ENCODE results near the gene DNAJC15.

Gene DNAJC15

DNA sequence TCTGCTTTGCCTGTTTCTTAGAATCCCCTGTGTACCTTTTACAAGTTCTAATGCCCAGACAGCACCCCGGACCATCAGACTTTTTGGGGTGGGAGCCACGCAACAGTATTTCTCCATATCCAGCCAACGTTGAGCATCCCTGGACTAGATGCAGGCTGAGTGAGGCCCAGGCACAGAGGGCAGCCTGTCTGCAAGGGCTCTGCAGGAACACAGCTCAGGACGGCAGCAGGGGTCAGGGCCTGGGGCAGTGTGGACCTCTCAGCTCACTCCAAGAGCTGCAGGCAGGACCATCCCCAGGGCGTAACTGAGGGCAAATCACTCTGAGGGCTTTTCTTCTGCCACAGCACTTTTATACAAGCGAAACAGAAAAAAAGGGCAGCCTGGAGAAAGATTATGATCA is 95.8 kb downstream of the DNAJC15 start:
- DNase-seq (ENCODE audit: low read depth, low spot score): no peak
- H3K4me3 ChIP-seq (ENCODE audit: low read depth, low read length): no peak overlapping the region
- POLR2A ChIA-PET: no interaction called here
- no peak for TF ChIP-seq CTCF (IDR thresholded peaks at IDR 0.05; ENCODE audit: insufficient read depth, low read length, missing control alignments)
- CTCF ChIA-PET: no interaction called here

DNA sequence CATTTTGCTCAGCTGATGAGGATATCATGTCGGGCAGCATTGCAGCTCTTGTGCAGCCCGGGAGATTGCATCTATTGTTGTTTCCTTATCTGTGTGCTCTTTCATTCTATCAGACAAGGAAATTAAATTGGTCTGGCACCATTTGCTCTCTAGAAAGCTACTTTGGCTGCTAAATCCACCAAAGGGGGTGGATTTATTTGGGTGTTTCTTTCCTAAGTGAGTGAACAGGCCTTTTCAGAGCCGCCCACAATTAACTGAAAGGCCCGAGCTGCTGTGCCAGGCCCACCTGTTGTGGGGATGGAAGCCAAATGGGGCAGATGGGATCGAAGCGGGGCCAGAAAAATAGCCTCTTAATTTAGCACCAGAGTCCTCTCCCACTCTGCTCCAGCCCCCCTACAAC is 99.4 kb downstream of the DNAJC15 start:
- no peak for TF ChIP-seq CTCF (IDR thresholded peaks at IDR 0.05; ENCODE audit: insufficient read depth, low read length, missing control alignments)
- H3K4me3 ChIP-seq (ENCODE audit: low read depth, low read length): no peak overlapping the region
- DNase-seq (ENCODE audit: low read depth, low spot score): no peak
- ChIA-PET POLR2A (no interaction called here), CTCF (no interaction called here)

GRCh38 chr13:43123856-43124255 is 100.5 kb downstream of the DNAJC15 start:
- POLR2A ChIA-PET: no interaction called here
- H3K4me3 ChIP-seq (ENCODE audit: low read depth, low read length): no peak overlapping the region
- no peak for DNase-seq (ENCODE audit: low read depth, low spot score)
- CTCF ChIA-PET: no interaction called here
- TF ChIP-seq CTCF (IDR thresholded peaks at IDR 0.05; ENCODE audit: insufficient read depth, low read length, missing control alignments): no peak

- no peak for DNase-seq (ENCODE audit: low read depth, low spot score)
- ChIA-PET POLR2A (no interaction called here), CTCF (no interaction called here)
- TF ChIP-seq CTCF (IDR thresholded peaks at IDR 0.05; ENCODE audit: insufficient read depth, low read length, missing control alignments): no peak
- H3K4me3 ChIP-seq (ENCODE audit: low read depth, low read length): no peak overlapping the region
Observed at GRCh38 chr13:43124490-43124889, 101.1 kb downstream of the DNAJC15 start.

- ChIA-PET POLR2A (no interaction called here), CTCF (interaction anchor here (1.1 kb wide), 1 partner anchor 15 kb away, joined by 5 read pairs; no protein-coding TSS in a partner anchor)
- no peak for DNase-seq (ENCODE audit: low read depth, low spot score)
- TF ChIP-seq CTCF (IDR thresholded peaks at IDR 0.05; ENCODE audit: insufficient read depth, low read length, missing control alignments): no peak
- no peak overlapping the region for H3K4me3 ChIP-seq (ENCODE audit: low read depth, low read length)
Observed at GRCh38 chr13:43126420-43126819, 103.0 kb downstream of the DNAJC15 start.

- TF ChIP-seq CTCF (IDR thresholded peaks at IDR 0.05; ENCODE audit: insufficient read depth, low read length, missing control alignments): no peak
- no peak for DNase-seq (ENCODE audit: low read depth, low spot score)
- ChIA-PET CTCF (interaction anchor here (1.1 kb wide), 1 partner anchor 15 kb away, joined by 5 read pairs; no protein-coding TSS in a partner anchor), POLR2A (no interaction called here)
- H3K4me3 ChIP-seq (ENCODE audit: low read depth, low read length): no peak overlapping the region
Observed at GRCh38 chr13:43127103-43127798, 103.9 kb downstream of the DNAJC15 start.
